HG02938 (cell line): ENCODE data around the gene GALNT5.
A peak's percentile ranks its signal among the peaks of the same experiment; 100 is the strongest.
"Not testable (repeated sequence)": the region's sequence is repeated elsewhere in the genome, so short reads cannot be mapped to it uniquely, and the experiment has no call there.

Experiments
- ATAC-seq: cut with Tn5 transposase; IDR thresholded peaks from one replicate; pipeline ENCODE4 v1.9.1; 2021; ENCODE audit warnings: mild to moderate bottlenecking, moderate library complexity; ENCODE audit not compliant: unreplicated experiment

Gene GALNT5

GRCh38 chr2:157326698-157327097 is 69.2 kb downstream of the GALNT5 start:
- ATAC-seq: no peak

DNA sequence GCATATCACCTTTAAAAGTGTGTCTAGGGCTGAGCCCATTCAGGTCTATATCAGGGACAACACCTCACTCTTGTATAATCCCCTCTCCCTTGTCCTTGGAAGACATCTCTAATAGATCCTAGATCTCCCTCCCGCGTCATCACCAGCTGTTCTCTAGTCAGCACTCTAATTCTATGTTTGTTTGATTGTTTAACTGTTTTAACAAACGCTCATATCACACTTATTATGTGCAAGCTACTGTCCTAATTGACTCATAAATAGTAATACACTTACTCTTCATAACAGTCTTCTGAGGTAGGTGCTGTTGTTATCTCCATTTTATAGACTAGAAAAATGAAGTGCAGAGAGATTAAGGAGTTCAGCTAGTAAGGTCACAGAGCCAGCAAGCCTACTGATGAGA is 69.7 kb downstream of the GALNT5 start:
- ATAC-seq: peak; percentile 39

DNA sequence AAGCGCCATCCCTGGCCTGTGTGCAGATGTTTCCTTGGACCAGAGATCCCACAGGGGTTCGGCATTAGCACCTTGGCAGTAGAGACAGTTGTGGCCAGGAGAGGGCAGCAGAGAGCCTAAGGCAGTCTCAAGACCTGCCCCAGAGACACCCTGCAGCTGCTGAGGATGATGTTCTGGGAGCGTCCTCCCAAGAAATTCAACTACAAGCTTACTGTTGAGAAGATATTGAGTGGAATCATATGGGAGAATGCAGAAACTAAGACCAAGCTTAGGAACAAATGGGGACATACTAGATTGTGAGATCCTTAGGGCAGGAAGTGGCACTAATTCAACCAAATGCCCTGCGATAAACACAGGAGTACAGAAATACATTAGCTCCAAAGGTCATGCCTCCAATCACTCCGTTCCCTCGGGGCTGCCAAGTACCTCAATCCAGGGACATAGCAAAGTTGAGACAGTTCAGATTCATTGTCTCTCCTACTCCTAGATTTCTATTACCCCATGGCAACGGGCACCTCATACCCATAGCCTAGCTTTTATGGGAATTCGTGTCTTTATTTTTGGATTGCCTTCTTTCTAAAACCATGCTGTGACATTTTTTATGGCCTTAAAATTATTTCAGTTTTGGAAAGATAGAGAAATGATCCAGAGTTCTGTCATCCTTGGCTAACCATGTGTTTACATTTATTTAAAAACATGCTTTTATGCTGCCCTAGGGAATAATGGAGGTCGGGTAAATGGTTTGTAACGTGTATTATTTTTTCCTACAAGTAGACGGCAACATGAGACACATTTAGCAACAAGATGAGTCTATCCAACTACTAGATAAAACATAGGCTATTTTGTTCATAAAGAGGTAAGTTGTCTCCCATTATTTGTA is 70.4 kb downstream of the GALNT5 start:
- ATAC-seq: peak; percentile 98

GRCh38 chr2:157329524-157329923 is 72.0 kb downstream of the GALNT5 start:
- no peak for ATAC-seq

DNA sequence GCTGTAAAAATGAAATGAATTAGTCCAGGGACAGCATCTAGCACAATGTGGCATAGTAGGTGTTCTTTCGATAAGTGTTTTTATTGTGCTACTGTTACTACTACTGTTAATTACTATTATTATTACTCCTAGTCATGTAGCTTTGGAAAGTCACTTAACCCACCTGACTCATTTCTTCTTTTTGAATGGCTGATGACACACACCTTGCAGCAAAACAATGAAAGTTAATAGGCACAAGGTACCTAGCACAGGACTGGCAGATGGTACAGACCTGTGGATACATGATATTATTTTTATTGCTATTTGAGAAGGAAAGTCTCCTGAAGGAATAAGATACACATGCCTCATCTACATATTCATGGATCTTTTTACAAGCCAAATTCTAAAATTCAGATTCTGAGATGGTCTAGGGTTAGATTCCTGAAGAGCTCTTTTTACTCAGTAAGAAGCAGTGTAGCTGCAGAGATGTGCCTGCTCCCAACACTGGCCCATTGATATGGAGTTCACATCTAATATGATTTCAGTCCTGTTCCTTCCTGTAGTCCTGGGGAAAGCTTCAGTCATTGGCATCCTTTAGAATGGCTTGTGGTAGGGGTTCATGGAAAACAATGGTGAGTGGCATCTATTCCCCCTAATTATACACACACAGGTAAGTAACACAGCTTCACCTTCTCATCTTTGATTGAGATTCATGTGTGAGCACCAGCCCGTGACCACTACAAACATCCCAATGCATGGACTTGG is 76.0 kb downstream of the GALNT5 start:
- ATAC-seq: no peak

DNA sequence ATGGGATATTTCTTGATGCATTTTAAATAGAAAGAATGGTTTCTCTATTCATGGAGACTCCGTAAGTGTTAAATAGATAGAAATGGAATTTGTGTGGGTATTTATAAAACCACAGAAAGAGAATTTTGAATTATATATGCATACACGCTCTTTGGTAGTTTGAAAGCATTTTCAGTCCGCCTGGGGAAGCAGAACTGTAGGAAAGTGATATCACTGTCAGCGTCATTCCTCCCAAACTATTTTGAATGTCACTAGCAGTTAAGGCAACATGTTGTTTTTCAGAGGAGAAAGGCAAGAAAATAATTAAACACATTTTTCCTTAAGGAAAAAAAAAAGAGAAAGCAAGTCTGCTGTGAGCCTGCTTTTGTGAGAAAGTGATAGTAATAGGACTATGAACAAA is 76.8 kb downstream of the GALNT5 start:
- no peak for ATAC-seq

GRCh38 chr2:157334797-157335196 is 77.3 kb downstream of the GALNT5 start:
- ATAC-seq: no peak

- peak; percentile 57 for ATAC-seq
These were observed 78.9 kb downstream of the GALNT5 start for GRCh38 chr2:157336137-157337010.

DNA sequence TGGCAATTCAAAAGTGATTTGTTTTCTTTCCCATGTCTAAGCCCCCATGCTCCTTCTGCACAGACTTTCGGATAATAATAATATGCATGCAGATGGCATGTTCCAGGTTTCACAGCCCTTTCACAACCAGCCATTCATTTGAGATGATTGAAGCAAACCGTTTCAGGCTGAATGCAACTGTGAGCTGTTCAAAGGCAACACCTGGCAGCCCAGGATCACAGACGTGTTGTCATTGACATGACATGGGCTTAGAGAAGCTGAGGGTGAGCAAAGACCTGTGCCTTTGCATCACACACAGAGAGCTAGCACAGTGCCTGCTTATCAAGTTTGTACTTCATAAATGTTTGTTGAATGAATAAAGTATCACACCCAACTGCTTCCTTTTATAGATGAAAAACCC is 80.5 kb downstream of the GALNT5 start:
- no peak for ATAC-seq

- no peak for ATAC-seq
These were observed 82.6 kb downstream of the GALNT5 start for GRCh38 chr2:157339965-157340655.

- not testable (repeated sequence) for ATAC-seq
These were observed 83.9 kb downstream of the GALNT5 start for GRCh38 chr2:157341381-157341780.

DNA sequence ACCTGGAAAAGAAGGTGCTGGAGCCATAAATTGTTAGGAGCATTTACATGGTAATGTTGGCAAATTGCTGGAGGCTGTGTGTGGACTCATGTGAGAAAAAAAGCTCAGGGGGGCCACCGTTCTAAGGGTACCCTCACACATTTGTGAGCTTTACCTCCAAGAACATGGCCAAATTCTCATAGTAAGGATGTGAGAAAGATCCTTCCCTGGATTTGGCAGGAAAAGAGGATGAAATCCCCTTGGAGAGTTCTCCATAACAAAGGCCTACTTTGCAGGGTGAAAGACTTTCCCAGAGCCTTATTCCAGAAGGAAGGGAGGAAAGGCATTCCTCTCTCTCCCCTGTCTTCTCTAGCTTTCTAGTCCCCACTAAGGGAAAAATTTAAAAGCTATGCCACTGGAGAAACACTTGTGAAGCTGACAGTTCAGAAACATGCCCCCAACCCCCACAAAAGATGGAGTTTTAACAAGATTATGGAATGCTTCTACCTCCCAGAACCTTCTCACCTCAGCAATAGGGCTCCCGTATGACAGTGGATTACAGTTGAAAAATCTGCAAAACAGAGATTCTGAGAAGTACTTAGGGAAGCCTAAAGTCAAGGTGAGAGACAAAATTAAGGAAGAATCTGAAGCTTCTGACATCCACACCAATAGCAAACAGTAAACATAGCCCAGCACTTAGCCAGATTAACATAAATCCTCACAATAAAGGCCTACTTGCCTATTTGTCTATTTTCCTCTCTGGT is 88.3 kb downstream of the GALNT5 start:
- no peak for ATAC-seq

- no peak for ATAC-seq
These were observed 90.9 kb downstream of the GALNT5 start for GRCh38 chr2:157348291-157348921.

DNA sequence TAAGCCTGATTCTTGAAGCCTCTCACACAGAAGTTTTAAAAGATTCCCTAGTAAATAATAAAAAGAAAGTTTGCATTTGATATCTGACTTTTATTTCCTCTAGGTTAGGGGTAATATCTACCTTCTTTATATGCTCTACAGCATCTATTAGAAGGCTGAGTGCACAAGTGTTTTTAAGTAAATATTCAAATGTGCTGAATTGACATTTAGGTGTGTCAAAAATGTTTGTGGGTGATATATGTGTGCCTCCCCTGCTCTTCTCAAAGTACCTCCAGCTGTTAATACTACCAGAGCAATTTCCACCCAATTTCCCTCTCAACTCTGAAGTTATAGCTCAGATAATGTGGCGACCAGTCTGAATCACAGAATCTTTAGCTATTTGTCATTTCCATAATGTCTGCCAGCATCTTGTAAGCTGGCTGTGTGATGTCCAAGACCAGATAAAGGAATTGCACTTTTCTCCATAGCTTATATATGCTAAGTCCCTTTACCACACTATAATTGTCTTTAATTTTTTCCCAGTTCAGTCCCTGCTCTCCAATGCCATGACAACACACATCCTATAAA is 92.5 kb downstream of the GALNT5 start:
- no peak for ATAC-seq

DNA sequence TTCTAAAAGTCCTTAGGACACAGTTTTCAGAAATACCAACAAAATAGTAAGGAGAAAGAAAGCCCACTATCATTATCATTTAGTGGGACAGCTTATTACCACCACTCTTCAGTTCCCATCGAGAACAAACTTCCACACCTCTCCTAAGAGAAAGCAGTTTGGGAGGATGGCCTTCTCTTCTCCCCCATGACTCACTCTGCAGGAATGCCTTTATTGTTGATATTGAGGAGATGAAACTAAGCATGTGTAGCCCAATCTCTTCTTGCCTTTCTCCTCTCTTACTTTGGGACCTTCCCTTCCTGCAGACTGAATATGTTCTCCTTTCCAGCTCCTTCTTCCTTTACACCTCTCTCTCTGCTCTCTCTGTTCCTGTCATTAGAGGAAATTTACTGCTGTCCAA is 98.1 kb downstream of the GALNT5 start:
- ATAC-seq: no peak

DNA sequence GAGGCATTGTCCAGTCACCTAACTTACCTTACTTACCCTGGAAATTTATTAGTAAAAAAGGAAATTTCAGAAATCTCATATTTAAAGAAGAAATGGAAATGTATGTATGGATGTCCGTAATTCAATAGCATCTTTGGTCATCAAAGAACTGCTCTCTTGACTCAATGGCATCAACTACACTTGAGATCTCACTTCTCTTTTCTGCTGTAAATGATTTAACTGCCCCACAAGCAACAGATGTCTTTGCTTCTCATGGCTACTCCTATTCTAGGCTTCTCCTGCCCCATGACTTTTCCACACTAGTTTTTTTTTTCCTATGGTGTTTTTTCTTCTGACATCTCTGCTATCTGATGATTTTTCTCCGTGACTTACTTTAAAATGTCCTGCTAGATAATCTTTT is 102.1 kb downstream of the GALNT5 start:
- peak; percentile 33 for ATAC-seq

DNA sequence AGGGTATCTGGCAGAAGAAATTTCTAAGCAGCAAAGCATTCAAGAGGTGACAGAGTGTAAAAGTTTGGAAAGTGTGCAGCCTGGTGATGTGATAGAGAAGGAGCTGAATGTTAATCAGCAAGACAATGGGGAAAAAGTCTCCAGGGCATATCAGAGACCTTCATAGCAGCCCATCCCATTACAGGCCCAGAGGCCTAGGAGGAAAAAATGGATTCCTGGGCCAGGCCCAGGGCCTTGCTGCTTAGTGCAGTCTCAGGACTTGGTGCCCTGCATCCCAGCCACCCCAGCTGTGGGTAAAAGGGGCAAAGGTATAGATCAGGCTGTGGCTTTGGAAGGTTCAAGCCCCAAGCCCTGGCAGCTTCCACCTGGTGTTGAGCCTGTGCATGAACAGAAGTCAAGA is 104.0 kb downstream of the GALNT5 start:
- ATAC-seq: no peak

DNA sequence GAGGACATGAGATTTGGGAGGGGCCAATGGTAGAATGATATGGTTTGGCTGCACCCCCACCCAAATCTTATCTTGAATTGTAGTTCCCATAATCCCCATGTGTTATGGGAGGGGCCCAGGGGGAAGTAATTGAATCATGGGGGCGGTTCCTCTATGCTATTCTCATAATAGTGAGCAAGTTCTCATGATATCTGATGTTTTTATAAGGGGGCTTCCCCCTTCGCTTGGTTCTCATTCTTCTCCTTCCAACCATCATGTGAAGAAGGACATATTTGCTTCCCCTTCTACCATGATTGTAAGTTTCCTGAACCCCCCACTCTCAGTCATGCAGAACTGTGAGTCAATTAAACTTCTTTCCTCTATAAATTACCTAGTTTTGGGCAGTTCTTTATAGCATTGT is 105.1 kb downstream of the GALNT5 start:
- no peak for ATAC-seq

- ATAC-seq: peak; percentile 55
These were observed 106.2 kb downstream of the GALNT5 start for GRCh38 chr2:157363612-157364101.
